AG09319 (cell line): Measurements from ENCODE around the gene NCF2.
A peak's percentile ranks its signal among the peaks of the same experiment; 100 is the strongest.

Experiments
- DNase-seq: peaks from one replicate; pipeline ENCODE4 v3.0.0-alpha.2; 2010; ENCODE audit warnings: low read depth; ENCODE audit errors: extremely low read depth
- CTCF ChIP-seq: IDR thresholded peaks from 2 replicates; pipeline ENCODE4 v1.5.1; 2011; ENCODE audit warnings: low read depth, mild to moderate bottlenecking, inconsistent platforms, low read length, moderate library complexity

Gene NCF2, protein sequence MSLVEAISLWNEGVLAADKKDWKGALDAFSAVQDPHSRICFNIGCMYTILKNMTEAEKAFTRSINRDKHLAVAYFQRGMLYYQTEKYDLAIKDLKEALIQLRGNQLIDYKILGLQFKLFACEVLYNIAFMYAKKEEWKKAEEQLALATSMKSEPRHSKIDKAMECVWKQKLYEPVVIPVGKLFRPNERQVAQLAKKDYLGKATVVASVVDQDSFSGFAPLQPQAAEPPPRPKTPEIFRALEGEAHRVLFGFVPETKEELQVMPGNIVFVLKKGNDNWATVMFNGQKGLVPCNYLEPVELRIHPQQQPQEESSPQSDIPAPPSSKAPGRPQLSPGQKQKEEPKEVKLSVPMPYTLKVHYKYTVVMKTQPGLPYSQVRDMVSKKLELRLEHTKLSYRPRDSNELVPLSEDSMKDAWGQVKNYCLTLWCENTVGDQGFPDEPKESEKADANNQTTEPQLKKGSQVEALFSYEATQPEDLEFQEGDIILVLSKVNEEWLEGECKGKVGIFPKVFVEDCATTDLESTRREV

GRCh38 chr1:183590244-183591191 lies at the start of gene NCF2:
Gene NCF2 (minus strand): TSS chr1:183590459. CDS start chr1:183590329, 130 bp downstream.
- DNase-seq = no peak
- no peak for TF ChIP-seq CTCF

DNA sequence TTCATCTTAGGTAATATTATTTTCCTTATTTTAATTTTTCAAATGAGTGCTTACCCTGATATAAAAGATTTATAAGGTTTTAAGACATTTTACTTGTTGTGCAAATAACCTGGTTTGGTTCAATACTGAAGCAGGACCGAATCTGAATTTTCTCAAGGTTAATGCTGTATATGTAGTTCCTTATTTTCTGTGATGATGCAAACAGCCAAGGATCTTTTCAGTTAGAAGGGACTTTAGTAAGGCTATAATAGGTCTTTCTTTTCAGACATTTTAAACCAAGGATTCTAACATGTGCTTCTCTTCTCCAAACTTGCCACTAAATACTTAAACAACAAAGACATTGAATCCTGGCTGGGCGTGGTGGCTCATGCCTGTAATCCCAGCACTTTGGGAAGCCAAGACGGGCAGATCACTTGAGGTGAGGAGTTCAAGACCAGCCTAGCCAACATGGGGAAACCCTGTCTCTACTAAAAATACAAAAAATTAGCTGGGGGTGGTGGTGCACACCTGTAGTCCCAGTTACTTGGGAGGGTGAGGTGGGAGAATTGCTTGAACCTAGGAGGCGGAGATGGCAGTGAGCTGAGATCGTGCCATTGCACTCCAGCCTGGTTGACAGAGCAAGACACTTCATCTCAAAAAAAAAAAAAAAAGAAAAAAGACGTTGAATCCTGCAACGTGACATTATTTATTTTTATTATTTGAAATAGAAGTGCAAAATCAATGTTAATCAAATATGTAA lies 48.6 kb upstream of the NCF2 start:
- no peak for TF ChIP-seq CTCF
- no peak for DNase-seq

DNA sequence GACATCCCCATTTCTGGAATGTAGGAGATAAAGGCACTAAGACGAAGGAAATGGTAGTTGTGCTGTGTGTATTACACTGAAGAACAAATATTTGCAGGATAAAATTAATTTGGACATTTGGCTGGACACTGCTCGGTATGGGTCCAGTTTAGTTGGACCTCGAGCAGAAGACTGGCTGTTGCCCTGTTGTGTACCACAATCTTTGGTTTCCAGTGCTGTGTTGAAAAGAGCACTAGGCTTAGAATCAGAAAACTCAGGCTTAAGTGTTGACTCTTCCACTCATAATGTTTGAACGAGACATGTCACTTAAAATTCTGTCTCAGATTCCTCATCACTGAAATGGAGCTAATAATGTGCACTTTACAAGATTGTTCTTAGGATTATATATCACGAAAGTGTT lies 46.5 kb upstream of the NCF2 start:
- DNase-seq = no peak
- no peak for TF ChIP-seq CTCF

DNA sequence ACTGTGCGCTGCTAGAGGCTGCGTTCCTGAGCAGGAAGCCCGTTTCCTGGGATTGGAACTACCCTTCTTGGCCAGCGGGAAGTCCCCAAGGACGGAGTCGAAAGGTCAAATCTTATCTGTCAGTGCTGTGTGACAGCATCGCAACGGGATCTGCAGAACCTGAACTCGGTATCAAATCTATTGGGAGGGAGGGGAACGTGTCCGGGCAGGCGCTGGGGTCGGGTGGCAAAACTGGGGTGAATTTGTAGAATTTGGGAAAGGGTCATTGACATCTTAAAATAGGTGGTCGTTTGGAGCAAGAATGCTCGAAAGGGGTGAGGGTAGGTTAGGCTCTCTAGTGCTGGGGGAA lies 46.0 kb upstream of the NCF2 start:
- no peak for TF ChIP-seq CTCF
- DNase-seq = no peak

- DNase-seq = peak; percentile 96
- TF ChIP-seq CTCF = no peak
Observed at GRCh38 chr1:183635606-183636333, 45.5 kb upstream of the NCF2 start, which contains the start of gene ARPC5. Gene ARPC5 (minus strand): TSS chr1:183635783. CDS start chr1:183635659, 124 bp downstream.

- TF ChIP-seq CTCF = no peak; the same call in 1 of the 2 replicates
- no peak for DNase-seq
Observed at GRCh38 chr1:183635099-183635605, 44.9 kb upstream of the NCF2 start.
